Panc1 (cell line): ENCODE results near the gene FRMPD2.

Source experiments
- POLR2AphosphoS5 ChIP-seq: IDR thresholded peaks from 2 replicates; pipeline ENCODE4 v1.6.1; 2012; ENCODE audit warnings: mild to moderate bottlenecking, low read depth, low read length, moderate library complexity
- TF ChIP-seq, protein P1 (sequence below): fragments of 450-650 bp; IDR thresholded peaks from 2 replicates; pipeline ENCODE4 v1.5.1; 2017; ENCODE audit warnings: mild to moderate bottlenecking
- TF ChIP-seq, protein P2 (sequence below), 2 experiments: IDR thresholded peaks; 2 replicates each; pipeline ENCODE4 v1.6.1; 2011 to 2012; ENCODE audit warnings: low read depth in 2 of 2, control low read depth in 1 of 2, low read length in 1 of 2, mild to moderate bottlenecking in 1 of 2, moderate library complexity in 1 of 2; ENCODE audit not compliant: insufficient read depth in 1 of 2

DNA sequence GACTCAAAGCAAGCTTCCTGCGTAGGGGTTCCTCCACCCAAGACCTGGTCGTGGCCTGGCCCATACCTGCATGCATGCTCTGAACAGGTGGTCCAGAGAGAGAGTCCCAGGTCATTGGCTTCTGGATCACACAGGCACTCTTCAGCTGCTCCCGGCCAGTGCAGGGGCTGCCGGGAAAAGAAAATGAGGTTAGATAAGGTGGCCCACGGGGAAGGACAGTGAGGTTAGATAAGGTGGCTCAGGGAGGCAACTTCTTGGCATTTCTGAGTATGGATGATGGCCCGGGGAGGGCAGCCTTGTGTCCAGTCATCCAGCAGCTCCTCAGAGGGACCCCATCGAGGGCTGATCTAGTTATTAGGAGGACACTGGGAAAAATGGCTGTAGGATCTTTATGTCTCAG lies 87.4 kb downstream of the FRMPD2 start:
- no peak for TF ChIP-seq POLR2AphosphoS5
- TF ChIP-seq, protein P1, sequence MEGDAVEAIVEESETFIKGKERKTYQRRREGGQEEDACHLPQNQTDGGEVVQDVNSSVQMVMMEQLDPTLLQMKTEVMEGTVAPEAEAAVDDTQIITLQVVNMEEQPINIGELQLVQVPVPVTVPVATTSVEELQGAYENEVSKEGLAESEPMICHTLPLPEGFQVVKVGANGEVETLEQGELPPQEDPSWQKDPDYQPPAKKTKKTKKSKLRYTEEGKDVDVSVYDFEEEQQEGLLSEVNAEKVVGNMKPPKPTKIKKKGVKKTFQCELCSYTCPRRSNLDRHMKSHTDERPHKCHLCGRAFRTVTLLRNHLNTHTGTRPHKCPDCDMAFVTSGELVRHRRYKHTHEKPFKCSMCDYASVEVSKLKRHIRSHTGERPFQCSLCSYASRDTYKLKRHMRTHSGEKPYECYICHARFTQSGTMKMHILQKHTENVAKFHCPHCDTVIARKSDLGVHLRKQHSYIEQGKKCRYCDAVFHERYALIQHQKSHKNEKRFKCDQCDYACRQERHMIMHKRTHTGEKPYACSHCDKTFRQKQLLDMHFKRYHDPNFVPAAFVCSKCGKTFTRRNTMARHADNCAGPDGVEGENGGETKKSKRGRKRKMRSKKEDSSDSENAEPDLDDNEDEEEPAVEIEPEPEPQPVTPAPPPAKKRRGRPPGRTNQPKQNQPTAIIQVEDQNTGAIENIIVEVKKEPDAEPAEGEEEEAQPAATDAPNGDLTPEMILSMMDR: no peak
- TF ChIP-seq, protein P2, sequence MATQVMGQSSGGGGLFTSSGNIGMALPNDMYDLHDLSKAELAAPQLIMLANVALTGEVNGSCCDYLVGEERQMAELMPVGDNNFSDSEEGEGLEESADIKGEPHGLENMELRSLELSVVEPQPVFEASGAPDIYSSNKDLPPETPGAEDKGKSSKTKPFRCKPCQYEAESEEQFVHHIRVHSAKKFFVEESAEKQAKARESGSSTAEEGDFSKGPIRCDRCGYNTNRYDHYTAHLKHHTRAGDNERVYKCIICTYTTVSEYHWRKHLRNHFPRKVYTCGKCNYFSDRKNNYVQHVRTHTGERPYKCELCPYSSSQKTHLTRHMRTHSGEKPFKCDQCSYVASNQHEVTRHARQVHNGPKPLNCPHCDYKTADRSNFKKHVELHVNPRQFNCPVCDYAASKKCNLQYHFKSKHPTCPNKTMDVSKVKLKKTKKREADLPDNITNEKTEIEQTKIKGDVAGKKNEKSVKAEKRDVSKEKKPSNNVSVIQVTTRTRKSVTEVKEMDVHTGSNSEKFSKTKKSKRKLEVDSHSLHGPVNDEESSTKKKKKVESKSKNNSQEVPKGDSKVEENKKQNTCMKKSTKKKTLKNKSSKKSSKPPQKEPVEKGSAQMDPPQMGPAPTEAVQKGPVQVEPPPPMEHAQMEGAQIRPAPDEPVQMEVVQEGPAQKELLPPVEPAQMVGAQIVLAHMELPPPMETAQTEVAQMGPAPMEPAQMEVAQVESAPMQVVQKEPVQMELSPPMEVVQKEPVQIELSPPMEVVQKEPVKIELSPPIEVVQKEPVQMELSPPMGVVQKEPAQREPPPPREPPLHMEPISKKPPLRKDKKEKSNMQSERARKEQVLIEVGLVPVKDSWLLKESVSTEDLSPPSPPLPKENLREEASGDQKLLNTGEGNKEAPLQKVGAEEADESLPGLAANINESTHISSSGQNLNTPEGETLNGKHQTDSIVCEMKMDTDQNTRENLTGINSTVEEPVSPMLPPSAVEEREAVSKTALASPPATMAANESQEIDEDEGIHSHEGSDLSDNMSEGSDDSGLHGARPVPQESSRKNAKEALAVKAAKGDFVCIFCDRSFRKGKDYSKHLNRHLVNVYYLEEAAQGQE (IDR thresholded peaks at IDR 0.05; ENCODE audit: insufficient read depth in 1 of 2, low read depth in 2 of 2, low read length in 1 of 2): no peak
